Parathyroid adenoma (tissue), 2 donors: ENCODE data around the gene DOCK3.

ENCODE experiments used
- H2AFZ ChIP-seq: fragments of 300-600 bp; sonication (generic); one replicate; pipeline ENCODE4 v1.7.0; 2017; ENCODE audit warnings: antibody characterized with exemption, mild to moderate bottlenecking
- H3K27ac ChIP-seq: fragments of 300-600 bp; sonication (generic); one replicate; pipeline ENCODE4 v1.7.0; 2017
- H3K27me3 ChIP-seq: fragments of 300-600 bp; sonication (generic); one replicate; pipeline ENCODE4 v1.7.0; 2017; ENCODE audit warnings: low read length; ENCODE audit not compliant: control insufficient read depth, insufficient read depth
- H3K36me3 ChIP-seq: fragments of 300-600 bp; sonication (generic); one replicate; pipeline ENCODE4 v1.7.0; 2017; ENCODE audit warnings: low read length; ENCODE audit not compliant: control insufficient read depth, insufficient read depth
- H3K4me1 ChIP-seq: fragments of 300-600 bp; sonication (generic); one replicate; pipeline ENCODE4 v1.7.0; 2017; ENCODE audit warnings: control low read depth
- H3K4me2 ChIP-seq: fragments of 300-600 bp; sonication (generic); one replicate; pipeline ENCODE4 v1.7.0; 2017; ENCODE audit warnings: low read length
- H3K4me3 ChIP-seq: fragments of 300-600 bp; sonication (generic); one replicate; pipeline ENCODE4 v1.7.0; 2017; ENCODE audit warnings: low read depth, low read length
- H3K79me2 ChIP-seq: fragments of 300-600 bp; sonication (generic); one replicate; pipeline ENCODE4 v1.7.0; 2017; ENCODE audit warnings: control low read depth
- H3K9ac ChIP-seq: fragments of 300-600 bp; sonication (generic); one replicate; pipeline ENCODE4 v1.7.0; 2017; ENCODE audit warnings: mild to moderate bottlenecking
- H3K9me3 ChIP-seq: fragments of 300-600 bp; sonication (generic); one replicate; pipeline ENCODE4 v1.7.0; 2017; ENCODE audit warnings: low read length; ENCODE audit not compliant: control insufficient read depth
- CTCF ChIP-seq: fragments of 300-600 bp; sonication (generic); IDR thresholded peaks from one replicate; pipeline ENCODE4 v1.7.0; 2017; ENCODE audit warnings: antibody characterized with exemption, mild to moderate bottlenecking
- donor health status: primary hyperparathyroidism.

The DOCK3 gene

GRCh38 chr3:51099794-51100535, 425.2 kb downstream of the DOCK3 start:
- Histone ChIP-seq H3K9me3 (no peaks in the 10 kb centered on the region), H3K27me3 (no peaks in the 10 kb centered on the region), H3K4me2 (no peak overlapping the region), H3K27ac (no peak overlapping the region), H3K36me3 (no peaks in the 10 kb centered on the region), H2AFZ (peak overlapping the region; percentile 25), H3K79me2 (no peaks in the 10 kb centered on the region), H3K9ac (no peak overlapping the region), H3K4me1 (peaks cover 2% of the 10 kb centered on the region), H3K4me3 (no peak overlapping the region)
- peak; percentile 70 for TF ChIP-seq CTCF

GRCh38 chr3:51100536-51100851, 425.8 kb downstream of the DOCK3 start:
- no peak overlapping the region for H3K9ac ChIP-seq
- no peak overlapping the region for H3K27ac ChIP-seq
- no peaks in the 10 kb centered on the region for H3K9me3 ChIP-seq
- H3K79me2 ChIP-seq = no peaks in the 10 kb centered on the region
- no peak for TF ChIP-seq CTCF
- H3K4me2 ChIP-seq = no peak overlapping the region
- H3K4me1 ChIP-seq = peaks cover 2% of the 10 kb centered on the region
- H3K4me3 ChIP-seq = no peak overlapping the region
- no peaks in the 10 kb centered on the region for H3K36me3 ChIP-seq
- H3K27me3 ChIP-seq = no peaks in the 10 kb centered on the region
- H2AFZ ChIP-seq = no peak overlapping the region

- Histone ChIP-seq H2AFZ (no peak overlapping the region), H3K27me3 (no peaks in the 10 kb centered on the region), H3K79me2 (no peaks in the 10 kb centered on the region), H3K9me3 (no peaks in the 10 kb centered on the region), H3K9ac (no peak overlapping the region), H3K27ac (no peak overlapping the region), H3K4me1 (peaks cover 2% of the 10 kb centered on the region), H3K4me2 (no peak overlapping the region), H3K4me3 (no peak overlapping the region), H3K36me3 (no peaks in the 10 kb centered on the region)
- TF ChIP-seq CTCF = no peak
Measured at GRCh38 chr3:51102396-51102795, 427.7 kb downstream of the DOCK3 start.

GRCh38 chr3:51106242-51106876, 431.6 kb downstream of the DOCK3 start:
- Histone ChIP-seq H2AFZ (no peak overlapping the region), H3K27ac (no peak overlapping the region), H3K79me2 (no peaks in the 10 kb centered on the region), H3K4me3 (no peak overlapping the region), H3K4me2 (no peak overlapping the region), H3K27me3 (no peaks in the 10 kb centered on the region), H3K4me1 (no peaks in the 10 kb centered on the region), H3K9me3 (no peaks in the 10 kb centered on the region), H3K36me3 (no peaks in the 10 kb centered on the region), H3K9ac (no peak overlapping the region)
- no peak for TF ChIP-seq CTCF

- Histone ChIP-seq H3K36me3 (no peaks in the 10 kb centered on the region), H3K27me3 (no peaks in the 10 kb centered on the region), H3K79me2 (no peaks in the 10 kb centered on the region), H3K4me2 (no peak overlapping the region), H3K27ac (no peak overlapping the region), H2AFZ (no peak overlapping the region), H3K9me3 (no peaks in the 10 kb centered on the region), H3K9ac (no peak overlapping the region), H3K4me1 (no peaks in the 10 kb centered on the region), H3K4me3 (no peak overlapping the region)
- no peak for TF ChIP-seq CTCF
Measured at GRCh38 chr3:51110586-51110985, 435.9 kb downstream of the DOCK3 start.
